Measurements from ENCODE around the gene IL12RB1.

DNA sequence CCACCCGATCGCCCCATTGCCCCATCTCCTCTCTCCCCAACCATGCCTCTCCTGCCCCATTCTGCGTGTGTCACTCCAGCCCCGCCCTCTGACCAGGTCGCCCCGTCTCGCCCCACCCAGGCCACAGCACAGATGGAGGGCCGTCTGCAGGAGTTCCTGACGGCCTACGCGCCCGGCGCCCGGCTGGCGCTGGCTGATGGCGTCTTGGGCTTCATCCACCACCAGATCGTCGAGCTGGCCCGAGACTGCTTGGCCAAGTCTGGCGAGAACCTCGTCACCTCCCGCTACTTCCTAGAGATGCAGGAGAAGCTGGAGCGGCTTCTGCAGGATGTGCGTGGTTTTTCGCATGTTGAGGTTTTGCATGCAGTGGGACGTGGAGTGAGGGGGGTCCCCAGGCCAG is 37.1 kb upstream of the IL12RB1 start:
- TF ChIP-seq RNF2 (IDR thresholded peaks at IDR 0.05; ENCODE audit: borderline replicate concordance, low read depth) = no peak
- TF ChIP-seq, protein P1, sequence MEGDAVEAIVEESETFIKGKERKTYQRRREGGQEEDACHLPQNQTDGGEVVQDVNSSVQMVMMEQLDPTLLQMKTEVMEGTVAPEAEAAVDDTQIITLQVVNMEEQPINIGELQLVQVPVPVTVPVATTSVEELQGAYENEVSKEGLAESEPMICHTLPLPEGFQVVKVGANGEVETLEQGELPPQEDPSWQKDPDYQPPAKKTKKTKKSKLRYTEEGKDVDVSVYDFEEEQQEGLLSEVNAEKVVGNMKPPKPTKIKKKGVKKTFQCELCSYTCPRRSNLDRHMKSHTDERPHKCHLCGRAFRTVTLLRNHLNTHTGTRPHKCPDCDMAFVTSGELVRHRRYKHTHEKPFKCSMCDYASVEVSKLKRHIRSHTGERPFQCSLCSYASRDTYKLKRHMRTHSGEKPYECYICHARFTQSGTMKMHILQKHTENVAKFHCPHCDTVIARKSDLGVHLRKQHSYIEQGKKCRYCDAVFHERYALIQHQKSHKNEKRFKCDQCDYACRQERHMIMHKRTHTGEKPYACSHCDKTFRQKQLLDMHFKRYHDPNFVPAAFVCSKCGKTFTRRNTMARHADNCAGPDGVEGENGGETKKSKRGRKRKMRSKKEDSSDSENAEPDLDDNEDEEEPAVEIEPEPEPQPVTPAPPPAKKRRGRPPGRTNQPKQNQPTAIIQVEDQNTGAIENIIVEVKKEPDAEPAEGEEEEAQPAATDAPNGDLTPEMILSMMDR (IDR thresholded peaks at IDR 0.05) = no peak
- TF ChIP-seq, protein P2, sequence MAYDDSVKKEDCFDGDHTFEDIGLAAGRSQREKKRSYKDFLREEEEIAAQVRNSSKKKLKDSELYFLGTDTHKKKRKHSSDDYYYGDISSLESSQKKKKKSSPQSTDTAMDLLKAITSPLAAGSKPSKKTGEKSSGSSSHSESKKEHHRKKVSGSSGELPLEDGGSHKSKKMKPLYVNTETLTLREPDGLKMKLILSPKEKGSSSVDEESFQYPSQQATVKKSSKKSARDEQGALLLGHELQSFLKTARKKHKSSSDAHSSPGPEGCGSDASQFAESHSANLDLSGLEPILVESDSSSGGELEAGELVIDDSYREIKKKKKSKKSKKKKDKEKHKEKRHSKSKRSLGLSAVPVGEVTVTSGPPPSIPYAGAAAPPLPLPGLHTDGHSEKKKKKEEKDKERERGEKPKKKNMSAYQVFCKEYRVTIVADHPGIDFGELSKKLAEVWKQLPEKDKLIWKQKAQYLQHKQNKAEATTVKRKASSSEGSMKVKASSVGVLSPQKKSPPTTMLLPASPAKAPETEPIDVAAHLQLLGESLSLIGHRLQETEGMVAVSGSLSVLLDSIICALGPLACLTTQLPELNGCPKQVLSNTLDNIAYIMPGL (CRISPR knock-in tag; IDR thresholded peaks at IDR 0.05; ENCODE audit: borderline replicate concordance) = no peak
- no peak for TF ChIP-seq SMC3 (IDR thresholded peaks at IDR 0.05)
- TF ChIP-seq, protein P3, sequence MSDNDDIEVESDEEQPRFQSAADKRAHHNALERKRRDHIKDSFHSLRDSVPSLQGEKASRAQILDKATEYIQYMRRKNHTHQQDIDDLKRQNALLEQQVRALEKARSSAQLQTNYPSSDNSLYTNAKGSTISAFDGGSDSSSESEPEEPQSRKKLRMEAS (IDR thresholded peaks at IDR 0.05) = no peak
- TF ChIP-seq POLR2A (IDR thresholded peaks at IDR 0.05; ENCODE audit: low read length) = no peak
- no peak for TF ChIP-seq PHF8 (IDR thresholded peaks at IDR 0.05; ENCODE audit: borderline replicate concordance, low read depth)
- TF ChIP-seq, protein P4, sequence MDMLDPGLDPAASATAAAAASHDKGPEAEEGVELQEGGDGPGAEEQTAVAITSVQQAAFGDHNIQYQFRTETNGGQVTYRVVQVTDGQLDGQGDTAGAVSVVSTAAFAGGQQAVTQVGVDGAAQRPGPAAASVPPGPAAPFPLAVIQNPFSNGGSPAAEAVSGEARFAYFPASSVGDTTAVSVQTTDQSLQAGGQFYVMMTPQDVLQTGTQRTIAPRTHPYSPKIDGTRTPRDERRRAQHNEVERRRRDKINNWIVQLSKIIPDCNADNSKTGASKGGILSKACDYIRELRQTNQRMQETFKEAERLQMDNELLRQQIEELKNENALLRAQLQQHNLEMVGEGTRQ (IDR thresholded peaks at IDR 0.05) = no peak
- TF ChIP-seq, protein P5, sequence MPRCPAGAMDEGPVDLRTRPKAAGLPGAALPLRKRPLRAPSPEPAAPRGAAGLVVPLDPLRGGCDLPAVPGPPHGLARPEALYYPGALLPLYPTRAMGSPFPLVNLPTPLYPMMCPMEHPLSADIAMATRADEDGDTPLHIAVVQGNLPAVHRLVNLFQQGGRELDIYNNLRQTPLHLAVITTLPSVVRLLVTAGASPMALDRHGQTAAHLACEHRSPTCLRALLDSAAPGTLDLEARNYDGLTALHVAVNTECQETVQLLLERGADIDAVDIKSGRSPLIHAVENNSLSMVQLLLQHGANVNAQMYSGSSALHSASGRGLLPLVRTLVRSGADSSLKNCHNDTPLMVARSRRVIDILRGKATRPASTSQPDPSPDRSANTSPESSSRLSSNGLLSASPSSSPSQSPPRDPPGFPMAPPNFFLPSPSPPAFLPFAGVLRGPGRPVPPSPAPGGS (IDR thresholded peaks at IDR 0.05) = no peak

All from A549 (cell line).